GM12865 (cell line): ENCODE results near the gene TTLL6.

Experiments used
- DNase-seq: peaks from one replicate; pipeline ENCODE4 v3.0.0; 2010; ENCODE audit warnings: low read depth
- H3K4me3 ChIP-seq: 2 replicates; pipeline ENCODE4 v1.5.1; 2011; ENCODE audit warnings: mild to moderate bottlenecking, low read depth, low read length, control low read depth
- CTCF ChIP-seq: IDR thresholded peaks from 2 replicates; pipeline ENCODE4 v1.5.1; 2011; ENCODE audit warnings: low read length, control low read depth, low read depth, inconsistent platforms; ENCODE audit not compliant: insufficient read depth; ENCODE audit errors: missing control alignments

TTLL6 gene

GRCh38 chr17:48737330-48738043, 79.5 kb downstream of the TTLL6 start:
- DNase-seq, result no peak
- TF ChIP-seq CTCF, result no peak
- no peak overlapping the region for H3K4me3 ChIP-seq

GRCh38 chr17:48735062-48735351, 82.0 kb downstream of the TTLL6 start:
- no peak for TF ChIP-seq CTCF
- DNase-seq, result no peak
- H3K4me3 ChIP-seq, result no peak overlapping the region

- no peak overlapping the region for H3K4me3 ChIP-seq
- no peak for DNase-seq
- TF ChIP-seq CTCF, result no peak
These were observed 82.5 kb downstream of the TTLL6 start for GRCh38 chr17:48734333-48735061.

GRCh38 chr17:48733632-48734328, 83.2 kb downstream of the TTLL6 start:
- DNase-seq, result no peak
- TF ChIP-seq CTCF, result no peak
- no peak overlapping the region for H3K4me3 ChIP-seq

- no peak for TF ChIP-seq CTCF
- H3K4me3 ChIP-seq, result no peak overlapping the region
- DNase-seq, result no peak
These were observed 84.1 kb downstream of the TTLL6 start for GRCh38 chr17:48732688-48733629.

GRCh38 chr17:48731355-48731754, 85.7 kb downstream of the TTLL6 start:
- H3K4me3 ChIP-seq, result no peak overlapping the region
- TF ChIP-seq CTCF, result no peak
- no peak for DNase-seq
